Nephron progenitor cell (in vitro differentiated cells): Measurements from ENCODE around the gene CSPG4.
"Not testable (repeated sequence)": the region's sequence is repeated elsewhere in the genome, so short reads cannot be mapped to it uniquely, and the experiment has no call there.

Experiments
- DNase-seq: peaks from one replicate; pipeline ENCODE4 v3.0.0; 2021
- H3K27ac Mint-ChIP-seq: 2 replicates; pipeline ENCODE4 v1.8.0; 2021; ENCODE audit warnings: mild to moderate bottlenecking, moderate library complexity, mixed read lengths
- H3K27me3 Mint-ChIP-seq: 2 replicates; pipeline ENCODE4 v1.8.0; 2021; ENCODE audit warnings: mild to moderate bottlenecking, low read depth, mixed read lengths; ENCODE audit not compliant: poor library complexity
- H3K36me3 Mint-ChIP-seq: 2 replicates; pipeline ENCODE4 v1.8.0; 2021; ENCODE audit warnings: low read depth, mixed read lengths
- H3K4me1 Mint-ChIP-seq: 2 replicates; pipeline ENCODE4 v1.8.0; 2021; ENCODE audit warnings: mixed read lengths
- H3K4me3 Mint-ChIP-seq: 2 replicates; pipeline ENCODE4 v1.8.0; 2021; ENCODE audit warnings: mild to moderate bottlenecking, moderate library complexity, mixed read lengths
- H3K9me3 Mint-ChIP-seq: 2 replicates; pipeline ENCODE4 v1.8.0; 2021; ENCODE audit warnings: mild to moderate bottlenecking, moderate library complexity, mixed read lengths
- TF ChIP-seq, protein P1 (sequence below): fragments of 200-600 bp; sonication (generic); IDR thresholded peaks from 2 replicates; pipeline ENCODE4 v1.5.0; 2021; ENCODE audit warnings: antibody characterized with exemption

The CSPG4 gene

DNA sequence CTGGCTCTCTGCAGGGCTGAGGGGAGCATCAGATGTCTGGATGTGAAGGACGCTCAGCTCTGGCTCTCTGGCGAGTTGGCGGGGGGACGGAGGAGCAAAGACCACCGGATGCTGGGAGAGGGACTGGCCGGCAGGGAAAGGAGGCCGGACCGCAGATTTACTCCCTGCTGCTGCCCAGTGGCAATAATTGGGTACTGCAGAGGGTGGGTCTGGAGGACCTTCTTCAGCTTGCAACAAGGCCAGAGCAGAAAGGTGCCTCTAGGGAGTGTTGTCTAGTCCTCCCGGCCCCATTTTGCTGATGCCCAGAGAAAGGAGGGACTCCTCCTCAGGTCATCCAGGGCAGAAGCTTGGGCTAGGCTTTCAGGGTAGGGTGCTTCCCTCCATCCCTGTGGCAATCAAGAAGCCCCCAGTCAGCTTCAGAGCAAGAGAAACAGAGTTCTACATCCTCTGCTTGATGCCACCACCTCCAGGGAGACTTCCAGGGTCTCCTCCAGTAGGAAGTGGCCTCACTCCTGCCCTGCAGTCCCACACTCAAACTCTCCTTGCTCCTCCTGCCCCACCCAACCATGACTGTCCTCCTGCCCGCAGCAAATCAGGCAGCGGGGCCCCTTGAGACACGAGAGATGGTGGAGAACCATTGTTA, 20.3 kb upstream of the CSPG4 start:
- H3K9me3 Mint-ChIP-seq = no peaks in the 10 kb centered on the region
- no peaks in the 10 kb centered on the region for H3K36me3 Mint-ChIP-seq
- peaks cover 26% of the 10 kb centered on the region for H3K27me3 Mint-ChIP-seq
- H3K27ac Mint-ChIP-seq = no peak overlapping the region
- DNase-seq = peak; percentile 89
- H3K4me1 Mint-ChIP-seq = peaks cover 71% of the 10 kb centered on the region
- TF ChIP-seq, protein P1, sequence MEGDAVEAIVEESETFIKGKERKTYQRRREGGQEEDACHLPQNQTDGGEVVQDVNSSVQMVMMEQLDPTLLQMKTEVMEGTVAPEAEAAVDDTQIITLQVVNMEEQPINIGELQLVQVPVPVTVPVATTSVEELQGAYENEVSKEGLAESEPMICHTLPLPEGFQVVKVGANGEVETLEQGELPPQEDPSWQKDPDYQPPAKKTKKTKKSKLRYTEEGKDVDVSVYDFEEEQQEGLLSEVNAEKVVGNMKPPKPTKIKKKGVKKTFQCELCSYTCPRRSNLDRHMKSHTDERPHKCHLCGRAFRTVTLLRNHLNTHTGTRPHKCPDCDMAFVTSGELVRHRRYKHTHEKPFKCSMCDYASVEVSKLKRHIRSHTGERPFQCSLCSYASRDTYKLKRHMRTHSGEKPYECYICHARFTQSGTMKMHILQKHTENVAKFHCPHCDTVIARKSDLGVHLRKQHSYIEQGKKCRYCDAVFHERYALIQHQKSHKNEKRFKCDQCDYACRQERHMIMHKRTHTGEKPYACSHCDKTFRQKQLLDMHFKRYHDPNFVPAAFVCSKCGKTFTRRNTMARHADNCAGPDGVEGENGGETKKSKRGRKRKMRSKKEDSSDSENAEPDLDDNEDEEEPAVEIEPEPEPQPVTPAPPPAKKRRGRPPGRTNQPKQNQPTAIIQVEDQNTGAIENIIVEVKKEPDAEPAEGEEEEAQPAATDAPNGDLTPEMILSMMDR = peak; percentile 86
- peak overlapping the region; percentile 52 for H3K4me3 Mint-ChIP-seq

DNA sequence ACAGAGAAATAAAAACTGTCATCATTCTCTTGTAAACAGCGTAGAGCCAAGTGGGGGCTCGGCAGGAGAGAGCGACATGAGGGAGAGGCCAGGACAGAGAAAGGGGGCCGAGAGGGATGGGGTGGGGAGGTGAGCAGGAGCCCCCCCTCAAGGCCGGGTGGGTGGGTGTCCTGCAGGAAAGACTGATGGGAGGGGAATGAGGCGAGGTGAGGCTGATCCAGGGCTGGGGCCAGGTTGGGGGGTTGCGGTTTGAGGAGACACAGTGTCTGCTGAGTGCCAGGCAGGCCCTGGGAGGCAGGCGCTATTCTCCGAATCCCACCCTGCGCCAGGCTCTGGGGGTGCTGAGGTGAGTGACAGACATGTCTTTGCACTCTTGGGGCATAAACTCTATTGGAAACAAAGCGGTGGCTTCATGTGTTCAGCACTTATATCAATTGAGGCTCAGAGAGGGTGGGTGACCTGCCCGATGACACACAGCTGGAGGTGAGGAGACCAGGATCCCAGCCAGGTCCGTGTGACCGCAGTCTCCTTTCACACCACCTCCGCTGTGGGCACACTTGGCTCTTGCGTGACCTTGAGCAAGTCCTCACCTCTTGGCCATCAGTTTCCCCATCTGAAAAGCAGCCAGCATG, 19.6 kb upstream of the CSPG4 start:
- no peak for DNase-seq

DNA sequence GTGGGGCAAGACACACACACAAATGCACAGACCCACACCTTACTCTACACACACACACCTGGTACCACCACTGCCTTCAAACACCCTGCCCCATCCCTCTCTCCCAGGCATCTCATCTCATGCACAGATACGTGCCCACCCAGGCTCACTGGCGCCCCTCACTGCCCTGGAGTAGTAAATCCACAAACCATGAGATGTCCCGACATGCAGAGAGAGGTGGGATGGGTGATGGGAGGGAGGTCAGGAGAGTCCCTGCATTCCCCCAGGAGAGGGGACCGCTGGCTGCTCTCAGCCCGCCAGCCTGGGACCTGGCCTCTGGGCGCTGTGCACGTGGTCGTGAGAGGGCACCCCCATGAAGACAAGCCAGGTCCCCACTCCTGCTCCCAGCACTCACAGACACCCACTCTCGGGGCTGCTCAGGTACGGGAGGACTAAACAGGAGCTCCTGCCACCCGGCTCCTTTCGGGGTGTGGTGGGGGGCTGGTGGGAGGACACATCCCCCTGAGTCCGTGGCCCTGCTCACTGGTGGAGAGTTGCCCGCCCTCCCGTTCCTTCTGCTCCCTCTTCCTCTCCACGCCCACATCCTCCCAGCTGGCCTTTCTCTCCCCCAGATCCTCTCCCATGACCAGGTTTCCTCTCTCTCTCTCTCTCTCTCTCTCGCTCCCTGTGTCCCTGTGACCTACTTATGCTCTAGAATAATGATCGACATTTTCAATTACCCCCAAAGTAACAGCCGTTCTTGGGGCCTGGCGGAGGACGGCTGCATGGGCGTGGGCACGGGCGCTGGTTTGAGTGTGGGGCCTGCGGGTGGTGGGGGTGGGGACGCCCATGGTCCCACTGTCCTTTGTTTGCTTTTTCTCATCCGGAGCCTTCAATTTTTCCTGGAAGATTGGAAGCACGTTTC, 18.9 kb upstream of the CSPG4 start:
- peaks cover 56% of the 10 kb centered on the region for H3K4me1 Mint-ChIP-seq
- TF ChIP-seq, protein P1 = no peak
- H3K27me3 Mint-ChIP-seq = peaks cover 17% of the 10 kb centered on the region
- H3K9me3 Mint-ChIP-seq = no peaks in the 10 kb centered on the region
- DNase-seq = no peak
- peak overlapping the region; percentile 97 for H3K27ac Mint-ChIP-seq
- H3K4me3 Mint-ChIP-seq = peak overlapping the region; percentile 55
- H3K36me3 Mint-ChIP-seq = no peaks in the 10 kb centered on the region

More for the DNA sequence above, 19.6 kb upstream of the CSPG4 start:
- TF ChIP-seq, protein P1 = no peak
- Mint-ChIP-seq H3K27me3 (peaks cover 23% of the 10 kb centered on the region), H3K4me1 (peaks cover 64% of the 10 kb centered on the region), H3K9me3 (no peaks in the 10 kb centered on the region), H3K4me3 (peak overlapping the region; percentile 55), H3K36me3 (no peaks in the 10 kb centered on the region), H3K27ac (no peak overlapping the region)

DNA sequence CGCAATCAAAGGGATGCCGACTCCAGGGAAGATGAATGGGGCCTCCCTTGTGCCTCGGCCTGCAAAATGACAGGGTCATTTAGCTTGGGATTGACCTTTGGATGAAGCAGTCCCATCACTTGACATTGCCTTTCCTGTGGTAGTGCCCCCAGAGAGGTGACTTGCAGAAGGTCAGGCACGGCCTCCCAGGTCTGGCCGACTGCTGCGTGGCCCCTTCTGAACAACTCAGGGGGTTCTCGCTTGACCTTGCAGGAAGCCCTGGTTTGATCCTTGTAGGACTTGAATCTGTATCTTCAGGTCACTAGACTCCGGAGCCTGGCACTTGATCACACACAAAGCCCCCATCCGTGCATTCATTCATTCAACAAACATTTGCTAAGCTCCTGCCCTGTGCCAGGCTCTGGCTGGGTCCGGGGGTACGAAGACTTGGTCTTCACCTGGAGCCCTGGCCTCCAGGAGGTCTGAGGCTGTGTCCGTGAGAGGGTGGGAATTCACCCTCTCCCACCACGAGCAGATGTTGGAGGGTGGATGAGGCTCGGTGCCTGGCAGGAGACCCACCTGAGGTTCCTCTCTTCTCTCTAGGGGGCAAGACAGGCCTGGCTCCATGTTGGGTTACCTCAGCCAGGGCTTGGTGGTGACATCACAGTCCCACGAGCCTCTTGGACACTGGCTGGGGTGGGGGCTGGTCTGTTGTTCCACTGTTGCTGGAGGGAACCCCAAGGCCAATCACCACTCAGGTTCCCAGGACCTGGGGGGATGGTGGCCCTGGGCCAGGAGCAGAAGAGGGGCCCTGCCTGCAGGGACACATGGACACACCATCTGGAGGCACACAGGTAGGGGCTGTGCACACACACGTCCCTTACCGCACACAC, 18.0 kb upstream of the CSPG4 start:
- not testable (repeated sequence) for H3K4me3 Mint-ChIP-seq, H3K9me3 Mint-ChIP-seq, H3K36me3 Mint-ChIP-seq, H3K27ac Mint-ChIP-seq, DNase-seq
- Mint-ChIP-seq H3K27me3 (peaks cover 15% of the 10 kb centered on the region), H3K4me1 (peaks cover 47% of the 10 kb centered on the region)

DNA sequence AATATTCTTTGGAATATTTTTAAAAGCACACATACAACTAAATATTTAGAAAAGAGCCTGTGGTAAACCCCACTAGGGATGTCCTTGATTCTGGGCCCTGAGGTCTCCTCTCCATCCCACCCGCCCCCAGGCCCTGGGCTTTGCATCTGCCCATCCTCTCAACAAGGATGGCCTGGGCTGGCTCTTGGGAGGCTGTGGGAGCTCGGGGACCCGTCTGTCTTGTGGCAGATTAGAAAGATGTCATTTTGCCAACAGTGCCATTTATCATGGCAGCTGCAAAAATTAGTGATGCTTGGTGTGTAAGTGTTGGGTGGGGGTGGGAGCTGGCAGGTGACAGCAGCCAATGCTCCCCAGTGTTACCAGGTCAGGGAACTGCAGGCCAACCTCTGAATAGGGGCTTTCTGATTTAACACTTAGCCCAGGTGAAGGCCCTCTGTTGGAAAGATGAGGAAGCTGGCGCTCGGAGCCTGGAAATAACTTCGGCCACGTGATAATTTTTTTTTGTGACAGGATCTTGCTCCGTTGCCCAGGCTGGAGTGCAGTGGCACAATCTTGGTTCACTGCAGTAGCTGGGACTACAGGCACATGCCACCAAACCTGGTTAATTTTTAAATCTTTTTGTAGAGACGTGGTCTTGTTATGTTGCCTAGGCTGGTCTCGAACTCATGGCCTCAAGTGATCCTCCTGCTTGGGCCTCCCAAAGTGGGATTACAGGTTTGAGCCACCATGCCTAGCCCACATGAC, 16.9 kb upstream of the CSPG4 start:
- DNase-seq = no peak
- H3K27me3 Mint-ChIP-seq = peaks cover 15% of the 10 kb centered on the region
- H3K27ac Mint-ChIP-seq = no peak overlapping the region
- H3K36me3 Mint-ChIP-seq = no peaks in the 10 kb centered on the region
- H3K4me1 Mint-ChIP-seq = peaks cover 39% of the 10 kb centered on the region
- no peak overlapping the region for H3K4me3 Mint-ChIP-seq
- H3K9me3 Mint-ChIP-seq = no peaks in the 10 kb centered on the region
- TF ChIP-seq, protein P1 = no peak
